ENCODE results near the gene ELK4. TPM values are rescaled to one million over a fixed set of nuclear protein-coding genes. Genes with fewer than 3 reads are reported as not detected.
"Not testable (repeated sequence)": the region's sequence is repeated elsewhere in the genome, so short reads cannot be mapped to it uniquely, and the experiment has no call there.

The ELK4 gene
- total RNA-seq, 1 donor from 2014 or later, result 42.3 TPM

GRCh38 chr1:205636138-205636530, 4.3 kb upstream of the ELK4 start:
- intact Hi-C loops (cut with DNase I); DNase-seq (ENCODE audit: low spot score): not testable (repeated sequence)

GRCh38 chr1:205633421-205633976, 1.7 kb upstream of the ELK4 start:
- DNase-seq (ENCODE audit: low spot score), result no peak
- intact Hi-C loops (cut with DNase I), result loop anchor here (5.0 kb wide), 1 partner anchor 106 kb away; no protein-coding TSS in a partner anchor

- intact Hi-C loops (cut with DNase I), result loop anchor here (1.0 to 5.0 kb wide), 2 partner anchors 41 to 105 kb away; no protein-coding TSS in a partner anchor
- DNase-seq (ENCODE audit: low spot score), result no peak
Measured at GRCh38 chr1:205632669-205633169, 908 bp upstream of the ELK4 start.

- intact Hi-C loops (cut with DNase I), result loop anchor here (2.0 to 5.0 kb wide), 2 partner anchors 32 to 104 kb away; no protein-coding TSS in a partner anchor
Measured at GRCh38 chr1:205631010-205631767, 622 bp downstream of the ELK4 start.

GRCh38 chr1:205630651-205631009, 1.2 kb downstream of the ELK4 start:
- intact Hi-C loops (cut with DNase I), result loop anchor here (2.0 to 5.0 kb wide), 2 partner anchors 32 to 103 kb away; no protein-coding TSS in a partner anchor
- no peak for DNase-seq (ENCODE audit: low spot score)

More at GRCh38 chr1:205631010-205631767, 622 bp downstream of the ELK4 start:
- DNase-seq (ENCODE audit: low spot score), result peak; percentile 77

- DNase-seq (ENCODE audit: low spot score), result no peak
- intact Hi-C loops (cut with DNase I), result loop anchor here (2.0 to 5.0 kb wide), 2 partner anchors 31 to 103 kb away; no protein-coding TSS in a partner anchor
Measured at GRCh38 chr1:205630241-205630640, 1.6 kb downstream of the ELK4 start.

- intact Hi-C loops (cut with DNase I), result loop anchor here (2.0 to 5.0 kb wide), 2 partner anchors 31 to 102 kb away; no protein-coding TSS in a partner anchor
- no peak for DNase-seq (ENCODE audit: low spot score)
Measured at GRCh38 chr1:205629751-205630150, 2.1 kb downstream of the ELK4 start.

- DNase-seq (ENCODE audit: low spot score), result no peak
- intact Hi-C loops (cut with DNase I), result no loop called here
Measured at GRCh38 chr1:205627956-205628355, 3.9 kb downstream of the ELK4 start.

- intact Hi-C loops (cut with DNase I), result no loop called here
- no peak for DNase-seq (ENCODE audit: low spot score)
Measured at GRCh38 chr1:205626216-205626615, 5.6 kb downstream of the ELK4 start.

GRCh38 chr1:205623646-205624045, 8.2 kb downstream of the ELK4 start:
- DNase-seq (ENCODE audit: low spot score), result no peak
- intact Hi-C loops (cut with DNase I), result no loop called here

GRCh38 chr1:205620269-205620668, 11.5 kb downstream of the ELK4 start:
- intact Hi-C loops (cut with DNase I), result no loop called here
- no peak for DNase-seq (ENCODE audit: low spot score)

- intact Hi-C loops (cut with DNase I), result no loop called here
- DNase-seq (ENCODE audit: low spot score), result no peak
Measured at GRCh38 chr1:205619376-205619775, 12.4 kb downstream of the ELK4 start.

- DNase-seq (ENCODE audit: low spot score), result no peak
- intact Hi-C loops (cut with DNase I), result no loop called here
Measured at GRCh38 chr1:205616563-205617293, 15.1 kb downstream of the ELK4 start.

GRCh38 chr1:205615789-205616188, 16.0 kb downstream of the ELK4 start:
- intact Hi-C loops (cut with DNase I), result no loop called here
- no peak for DNase-seq (ENCODE audit: low spot score)

- no peak for DNase-seq (ENCODE audit: low spot score)
- intact Hi-C loops (cut with DNase I), result no loop called here
Measured at GRCh38 chr1:205613854-205614412, 17.9 kb downstream of the ELK4 start.

- intact Hi-C loops (cut with DNase I), result no loop called here
- DNase-seq (ENCODE audit: low spot score), result no peak
Measured at GRCh38 chr1:205612556-205612955, 19.3 kb downstream of the ELK4 start.

- intact Hi-C loops (cut with DNase I), result no loop called here
- DNase-seq (ENCODE audit: low spot score), result no peak
Measured at GRCh38 chr1:205612104-205612503, 19.7 kb downstream of the ELK4 start.

GRCh38 chr1:205610901-205611466, 20.8 kb downstream of the ELK4 start:
- DNase-seq (ENCODE audit: low spot score), result no peak
- intact Hi-C loops (cut with DNase I), result no loop called here

- intact Hi-C loops (cut with DNase I), result no loop called here
- no peak for DNase-seq (ENCODE audit: low spot score)
Measured at GRCh38 chr1:205610036-205610435, 21.8 kb downstream of the ELK4 start.
